CD8-positive, alpha-beta memory T cell (primary cell): ENCODE results near the gene PRR13. TPM values are rescaled to one million over a fixed set of nuclear protein-coding genes. Genes with fewer than 3 reads are reported as not detected.
A peak's percentile ranks its signal among the peaks of the same experiment; 100 is the strongest.

Experiments
- CTCF ChIA-PET: fragments of 350-600 bp; sonication (Branson Sonifier 250); formaldehyde crosslinking; loops from one replicate; lab custom pipeline; 2021; ENCODE audit warnings: antibody characterized with exemption; lab: Charles Lee
- POLR2A ChIA-PET: fragments of 350-600 bp; sonication (Branson Sonifier 250); formaldehyde crosslinking; loops from one replicate; lab custom pipeline; 2021; ENCODE audit warnings: antibody characterized with exemption; lab: Charles Lee
- DNase-seq, 5 donors: peaks; one replicate each; pipeline versions ENCODE4 v3.0.0 to v3.0.0-alpha.2; 2020 to 2022; ENCODE audit warnings: mixed read lengths in 1 of 5
- H3K27ac ChIP-seq: one replicate; pipeline ENCODE4 v1.7.0; 2013; ENCODE audit warnings: low read depth, mild to moderate bottlenecking, low read length, moderate library complexity
- H3K27me3 ChIP-seq: 2 replicates; pipeline ENCODE4 v1.7.0; 2013; ENCODE audit warnings: low read length, mild to moderate bottlenecking; ENCODE audit not compliant: insufficient read depth, poor library complexity, severe bottlenecking
- H3K36me3 ChIP-seq: 2 replicates; pipeline ENCODE4 v1.7.0; 2013; ENCODE audit warnings: mild to moderate bottlenecking, low read length, moderate library complexity; ENCODE audit not compliant: insufficient read depth
- H3K4me1 ChIP-seq: 2 replicates; pipeline ENCODE4 v1.7.0; 2013; ENCODE audit warnings: mild to moderate bottlenecking, low read length, moderate library complexity; ENCODE audit not compliant: insufficient read depth
- H3K4me3 ChIP-seq: 2 replicates; pipeline ENCODE4 v1.7.0; 2013; ENCODE audit warnings: mild to moderate bottlenecking, low read length
- H3K9me3 ChIP-seq: 2 replicates; pipeline ENCODE4 v1.7.0; 2013; ENCODE audit warnings: mild to moderate bottlenecking, low read length
- H3K27ac Mint-ChIP-seq, 8 donors: one replicate each; pipeline ENCODE4 v1.8.0; 2020 to 2021; ENCODE audit warnings: mixed read lengths in 8 of 8, mild to moderate bottlenecking in 6 of 8, inconsistent platforms in 3 of 8, moderate library complexity in 3 of 8
- H3K27me3 Mint-ChIP-seq, 2 donors: one replicate each; pipeline ENCODE4 v1.8.0; 2020 to 2021; ENCODE audit warnings: mixed read lengths in 2 of 2, mild to moderate bottlenecking in 1 of 2, moderate library complexity in 1 of 2
- H3K36me3 Mint-ChIP-seq, 3 donors: one replicate each; pipeline ENCODE4 v1.8.0; 2020 to 2021; ENCODE audit warnings: mixed read lengths in 3 of 3, inconsistent platforms in 1 of 3, mild to moderate bottlenecking in 1 of 3
- H3K4me1 Mint-ChIP-seq, 3 donors: one replicate each; pipeline ENCODE4 v1.8.0; 2020 to 2021; ENCODE audit warnings: mixed read lengths in 3 of 3, inconsistent platforms in 1 of 3, mild to moderate bottlenecking in 1 of 3
- H3K4me3 Mint-ChIP-seq, 7 donors: one replicate each; pipeline ENCODE4 v1.8.0; 2020 to 2021; ENCODE audit warnings: mixed read lengths in 7 of 7, mild to moderate bottlenecking in 6 of 7, moderate library complexity in 4 of 7, inconsistent platforms in 2 of 7
- H3K9me3 Mint-ChIP-seq, 5 donors: one replicate each; pipeline ENCODE4 v1.8.0; 2020 to 2022; ENCODE audit warnings: mixed read lengths in 5 of 5, mild to moderate bottlenecking in 3 of 5, moderate library complexity in 2 of 5, inconsistent platforms in 1 of 5
- polyA plus RNA-seq: library from polyadenylated mRNA; unstranded; fragments of 300-500 nt; fragmentation: Illumina TruSeq; gene quantifications from one replicate; pipeline ENCODE4 v1.2.3, GENCODE V29; 2021
- total RNA-seq, 2 experiments: library from RNA; stranded (reverse); gene quantifications; one replicate each; pipeline ENCODE4 v1.2.3, GENCODE V29; 2021

The PRR13 gene
- total and polyA plus RNA-seq, 3 experiments from 2014 or later: 234 to 602 (median 236) TPM

- Mint-ChIP-seq H3K36me3 (peaks cover 0 to 84% (median 7%) of the 10 kb centered on the region in 3 donors), H3K4me3 (no peak overlapping the region), H3K9me3 (no peaks in the 10 kb centered on the region), H3K27me3 (no peaks in the 10 kb centered on the region), H3K4me1 (peaks cover 6 to 25% (median 7%) of the 10 kb centered on the region in 3 donors), H3K27ac (no peak overlapping the region)
- POLR2A ChIA-PET: interaction anchor here (1.1 to 1.4 kb wide), 2 partner anchors 11 to 26 kb away, joined by 4 to 6 read pairs; no protein-coding TSS in a partner anchor
- Histone ChIP-seq H3K9me3 (no peaks in the 10 kb centered on the region), H3K36me3 (peaks cover 48% of the 10 kb centered on the region), H3K27ac (no peak overlapping the region), H3K4me3 (no peak overlapping the region), H3K4me1 (no peaks in the 10 kb centered on the region), H3K27me3 (no peaks in the 10 kb centered on the region)
- CTCF ChIA-PET: interaction anchor here (0.7 to 1.9 kb wide), 6 partner anchors 9 to 26 kb away, joined by 3 to 7 read pairs (median 4); partner anchors contain the start of gene TARBP2
- DNase-seq: no peak
Observed at GRCh38 chr12:53482626-53483168, 41.2 kb downstream of the PRR13 start.

- H3K4me1 ChIP-seq: no peaks in the 10 kb centered on the region
- Mint-ChIP-seq H3K27me3 (no peaks in the 10 kb centered on the region), H3K27ac (peak overlapping the region in 6 of 8 donors; percentile 10 to 81 (median 56)), H3K4me3 (no peak overlapping the region), H3K36me3 (peaks cover 0 to 81% (median 7%) of the 10 kb centered on the region in 3 donors), H3K9me3 (no peaks in the 10 kb centered on the region), H3K4me1 (peaks cover 6 to 24% (median 8%) of the 10 kb centered on the region in 3 donors)
- peaks cover 48% of the 10 kb centered on the region for H3K36me3 ChIP-seq
- no peak overlapping the region for H3K27ac ChIP-seq
- no peak for DNase-seq
- no peaks in the 10 kb centered on the region for H3K9me3 ChIP-seq
- H3K27me3 ChIP-seq: no peaks in the 10 kb centered on the region
- ChIA-PET CTCF (interaction anchor here (0.7 to 1.9 kb wide), 4 partner anchors 8 to 25 kb away, joined by 3 to 7 read pairs (median 4); partner anchors contain the start of gene TARBP2), POLR2A (interaction anchor here (0.7 to 1.4 kb wide), 3 partner anchors 10 to 68 kb away, joined by 3 to 6 read pairs (median 4); no protein-coding TSS in a partner anchor)
- H3K4me3 ChIP-seq: no peak overlapping the region
Observed at GRCh38 chr12:53483225-53483978, 41.9 kb downstream of the PRR13 start.

GRCh38 chr12:53483979-53484377 is 42.4 kb downstream of the PRR13 start:
- ChIA-PET CTCF (interaction anchor here (1.5 kb wide), 1 partner anchor 25 kb away, joined by 6 read pairs; no protein-coding TSS in a partner anchor), POLR2A (no interaction called here)
- Histone ChIP-seq H3K36me3 (peaks cover 43% of the 10 kb centered on the region), H3K4me3 (no peak overlapping the region), H3K27me3 (no peaks in the 10 kb centered on the region), H3K4me1 (no peaks in the 10 kb centered on the region), H3K9me3 (no peaks in the 10 kb centered on the region), H3K27ac (no peak overlapping the region)
- Mint-ChIP-seq H3K27me3 (no peaks in the 10 kb centered on the region), H3K36me3 (peaks cover 0 to 76% (median 7%) of the 10 kb centered on the region in 3 donors), H3K27ac (peak overlapping the region in 6 of 8 donors; percentile 10 to 81 (median 64)), H3K4me1 (peaks cover 6 to 24% (median 8%) of the 10 kb centered on the region in 3 donors), H3K9me3 (no peaks in the 10 kb centered on the region), H3K4me3 (peak overlapping the region in 1 of 7 donors; percentile 36)
- no peak for DNase-seq

- DNase-seq: no peak
- CTCF ChIA-PET: no interaction called here
- Mint-ChIP-seq H3K9me3 (no peaks in the 10 kb centered on the region), H3K27ac (peak overlapping the region in 3 of 8 donors; percentile 35 to 84 (median 71)), H3K4me3 (peak overlapping the region in 1 of 7 donors; percentile 59), H3K27me3 (no peaks in the 10 kb centered on the region), H3K4me1 (peaks cover 8 to 26% (median 10%) of the 10 kb centered on the region in 3 donors), H3K36me3 (peaks cover 0 to 68% (median 6%) of the 10 kb centered on the region in 3 donors)
- Histone ChIP-seq H3K4me1 (no peaks in the 10 kb centered on the region), H3K27me3 (no peaks in the 10 kb centered on the region), H3K36me3 (peaks cover 33% of the 10 kb centered on the region), H3K27ac (no peak overlapping the region), H3K9me3 (no peaks in the 10 kb centered on the region), H3K4me3 (no peak overlapping the region)
- POLR2A ChIA-PET: no interaction called here
Observed at GRCh38 chr12:53484686-53485575, 43.4 kb downstream of the PRR13 start.

- no peak overlapping the region for H3K27ac ChIP-seq
- DNase-seq: no peak
- peaks cover 27% of the 10 kb centered on the region for H3K36me3 ChIP-seq
- POLR2A ChIA-PET: no interaction called here
- H3K27me3 Mint-ChIP-seq: no peaks in the 10 kb centered on the region
- CTCF ChIA-PET: interaction anchor here (0.7 kb wide), 1 partner anchor 134 kb away, joined by 3 read pairs; no protein-coding TSS in a partner anchor
- H3K9me3 ChIP-seq: no peaks in the 10 kb centered on the region
- no peaks in the 10 kb centered on the region for H3K27me3 ChIP-seq
- H3K9me3 Mint-ChIP-seq: no peaks in the 10 kb centered on the region
- no peak overlapping the region for H3K4me3 ChIP-seq
- peaks cover 0 to 58% (median 6%) of the 10 kb centered on the region in 3 donors for H3K36me3 Mint-ChIP-seq
- H3K4me1 Mint-ChIP-seq: peaks cover 8 to 29% (median 10%) of the 10 kb centered on the region in 3 donors
- H3K4me1 ChIP-seq: no peaks in the 10 kb centered on the region
- H3K4me3 Mint-ChIP-seq: peak overlapping the region in 1 of 7 donors; percentile 43
- H3K27ac Mint-ChIP-seq: peak overlapping the region; percentile 61 to 82 (median 65)
Observed at GRCh38 chr12:53485955-53486735, 44.6 kb downstream of the PRR13 start.

GRCh38 chr12:53486736-53487487 is 45.4 kb downstream of the PRR13 start:
- CTCF ChIA-PET: interaction anchor here (0.7 to 0.8 kb wide), 2 partner anchors 22 to 135 kb away, joined by 3 read pairs; no protein-coding TSS in a partner anchor
- Mint-ChIP-seq H3K27ac (peak overlapping the region; percentile 51 to 93 (median 64)), H3K4me1 (peaks cover 8 to 30% (median 10%) of the 10 kb centered on the region in 3 donors), H3K9me3 (no peaks in the 10 kb centered on the region), H3K4me3 (peak overlapping the region in 1 of 7 donors; percentile 43), H3K36me3 (peaks cover 0 to 51% (median 4%) of the 10 kb centered on the region in 3 donors), H3K27me3 (no peaks in the 10 kb centered on the region)
- Histone ChIP-seq H3K9me3 (no peaks in the 10 kb centered on the region), H3K27me3 (no peaks in the 10 kb centered on the region), H3K27ac (no peak overlapping the region), H3K4me1 (no peaks in the 10 kb centered on the region), H3K36me3 (peaks cover 22% of the 10 kb centered on the region), H3K4me3 (no peak overlapping the region)
- no peak for DNase-seq
- POLR2A ChIA-PET: interaction anchor here (0.6 kb wide), 1 partner anchor 12 kb away, joined by 9 read pairs; no protein-coding TSS in a partner anchor
